GM13976 (cell line): ENCODE measurements around the gene GRAMD2B.

Experiments
- DNase-seq: peaks from one replicate; pipeline ENCODE4 v3.0.0; 2012; ENCODE audit warnings: low spot score
- CTCF ChIP-seq: IDR thresholded peaks from 2 replicates; pipeline ENCODE4 v1.5.1; 2012; ENCODE audit warnings: borderline replicate concordance, mild to moderate bottlenecking; ENCODE audit not compliant: insufficient read depth; ENCODE audit errors: extremely low read depth, missing control alignments, control extremely low read depth
- in situ Hi-C: fragments of 300-500 bp; cut with MboI; formaldehyde crosslinking; loops from one replicate; pipeline ENCODE4 v1.12.0; 2022; ENCODE audit warnings: low sequenced_read_pairs, mixed read lengths, inconsistent platforms; ENCODE audit not compliant: unreplicated experiment

The GRAMD2B gene

GRCh38 chr5:126417178-126417577 lies 6.0 kb upstream of the GRAMD2B start:
- in situ Hi-C loops, result no loop called here
- DNase-seq, result no peak

GRCh38 chr5:126419102-126419501 lies 4.1 kb upstream of the GRAMD2B start:
- no peak for TF ChIP-seq CTCF
- in situ Hi-C loops, result no loop called here
- no peak for DNase-seq

More at GRCh38 chr5:126417178-126417577, 6.0 kb upstream of the GRAMD2B start:
- TF ChIP-seq CTCF, result no peak

- in situ Hi-C loops, result no loop called here
- no peak for TF ChIP-seq CTCF
- no peak for DNase-seq
Observed at GRCh38 chr5:126428421-126428820, 5.2 kb downstream of the GRAMD2B start.

GRCh38 chr5:126430631-126431030 lies 7.4 kb downstream of the GRAMD2B start:
- no peak for DNase-seq
- in situ Hi-C loops, result no loop called here
- no peak for TF ChIP-seq CTCF

- no peak for DNase-seq
- no peak for TF ChIP-seq CTCF
- in situ Hi-C loops, result no loop called here
Observed at GRCh38 chr5:126433701-126434100, 10.5 kb downstream of the GRAMD2B start.

GRCh38 chr5:126435261-126435660 lies 12.1 kb downstream of the GRAMD2B start:
- in situ Hi-C loops, result no loop called here
- TF ChIP-seq CTCF, result no peak
- DNase-seq, result no peak

GRCh38 chr5:126435714-126436113 lies 12.5 kb downstream of the GRAMD2B start:
- DNase-seq, result no peak
- no peak for TF ChIP-seq CTCF
- in situ Hi-C loops, result no loop called here
